ENCODE measurements around the gene POU3F1.

DNA sequence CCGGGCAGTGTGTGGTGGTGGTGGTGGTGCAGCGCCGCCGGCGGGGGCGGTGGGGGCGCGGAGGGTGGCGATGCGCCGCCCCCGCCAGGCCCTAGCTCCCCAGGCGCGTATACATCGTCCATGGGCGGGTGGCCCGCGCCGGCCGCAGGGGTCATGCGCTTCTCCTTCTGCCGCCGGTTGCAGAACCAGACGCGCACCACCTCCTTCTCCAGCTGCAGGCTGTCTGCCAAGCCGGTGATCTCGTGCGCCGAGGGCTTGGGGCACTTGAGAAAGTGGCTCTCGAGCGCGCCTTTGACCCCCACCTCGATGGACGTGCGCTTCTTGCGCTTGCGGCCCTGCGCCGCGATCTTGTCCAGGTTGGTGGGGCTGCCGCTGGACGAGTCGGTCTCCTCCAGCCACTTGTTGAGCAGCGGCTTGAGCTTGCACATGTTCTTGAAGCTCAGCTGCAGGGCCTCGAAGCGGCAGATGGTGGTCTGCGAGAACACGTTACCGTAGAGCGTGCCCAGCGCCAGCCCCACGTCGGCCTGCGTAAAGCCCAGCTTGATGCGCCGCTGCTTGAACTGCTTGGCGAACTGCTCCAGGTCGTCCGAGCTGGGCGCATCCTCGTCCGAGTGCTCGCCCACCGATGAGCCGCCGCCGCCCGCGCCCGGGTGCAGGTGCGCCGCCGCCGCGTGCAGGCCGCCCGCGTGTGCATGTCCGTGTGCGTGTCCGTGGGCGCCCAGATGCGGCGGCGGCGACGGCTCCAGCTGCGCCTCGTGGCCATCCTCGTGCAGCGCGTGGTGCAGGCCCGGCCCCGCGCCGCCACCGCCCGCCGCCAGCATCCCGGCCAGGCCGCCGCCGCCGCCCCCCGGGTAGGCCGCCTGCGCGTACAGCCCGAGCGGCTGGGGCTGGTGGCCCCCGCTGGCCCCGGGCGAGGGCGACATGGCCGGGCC lies 926 bp downstream of the POU3F1 start:
- TF ChIP-seq POLR2A (IDR thresholded peaks at IDR 0.05; ENCODE audit: low read length): no peak
- no peak for TF ChIP-seq GATA1 (IDR thresholded peaks at IDR 0.05; ENCODE audit: low read depth, low read length)
